Measurements from ENCODE around the gene TSPOAP1. TPM values are rescaled to one million over a fixed set of nuclear protein-coding genes. Genes with fewer than 3 reads are reported as not detected.

The TSPOAP1 gene
- polyA plus RNA-seq, 3 donors, result 34.2 to 41.1 (median 38.8) TPM

GRCh38 chr17:58362368-58363014, 33.9 kb upstream of the TSPOAP1 start:
- no peak for DNase-seq (ENCODE audit: low read depth in 3 of 3, low spot score in 2 of 3)

DNA sequence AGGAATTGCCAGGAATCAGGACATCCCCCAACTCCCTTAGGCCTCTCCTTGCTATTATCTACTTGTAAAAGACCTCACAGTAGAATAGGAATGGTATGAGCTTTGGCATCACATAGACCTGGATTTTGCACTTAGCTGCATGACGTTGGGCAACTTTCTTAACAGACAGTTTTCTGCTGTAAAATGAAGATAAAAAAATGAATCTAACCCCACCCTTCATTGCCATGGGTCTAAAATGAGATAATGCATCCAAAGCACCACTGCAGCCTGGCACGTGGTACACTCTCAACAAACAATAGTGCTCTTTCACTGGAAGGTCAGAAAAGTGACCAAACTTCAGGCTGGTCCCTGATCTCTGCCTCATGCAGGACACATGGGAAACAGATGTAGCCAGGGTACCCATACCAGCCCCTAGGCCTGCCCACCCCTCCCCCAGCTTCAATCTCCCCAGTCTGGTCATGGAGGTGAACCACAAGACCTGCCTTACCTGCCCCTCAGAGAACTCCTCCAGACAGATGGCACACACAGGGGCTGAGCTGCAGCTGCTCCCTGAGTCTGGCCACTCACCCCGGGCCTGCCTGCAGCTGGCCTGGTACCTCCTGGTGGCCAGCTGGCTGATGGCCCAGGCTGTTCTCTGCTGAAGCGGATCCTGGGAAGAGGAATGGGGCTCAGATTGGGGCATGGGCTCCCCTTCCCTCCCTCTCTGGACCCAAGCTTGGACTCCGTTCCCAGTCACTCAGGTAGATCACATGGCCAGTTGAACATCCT, 31.9 kb upstream of the TSPOAP1 start:
- no peak for DNase-seq (ENCODE audit: low read depth in 3 of 3, low spot score in 2 of 3)

- no peak for DNase-seq (ENCODE audit: low read depth in 3 of 3, low spot score in 2 of 3)
Observed at GRCh38 chr17:58358408-58359172, 30.0 kb upstream of the TSPOAP1 start.

DNA sequence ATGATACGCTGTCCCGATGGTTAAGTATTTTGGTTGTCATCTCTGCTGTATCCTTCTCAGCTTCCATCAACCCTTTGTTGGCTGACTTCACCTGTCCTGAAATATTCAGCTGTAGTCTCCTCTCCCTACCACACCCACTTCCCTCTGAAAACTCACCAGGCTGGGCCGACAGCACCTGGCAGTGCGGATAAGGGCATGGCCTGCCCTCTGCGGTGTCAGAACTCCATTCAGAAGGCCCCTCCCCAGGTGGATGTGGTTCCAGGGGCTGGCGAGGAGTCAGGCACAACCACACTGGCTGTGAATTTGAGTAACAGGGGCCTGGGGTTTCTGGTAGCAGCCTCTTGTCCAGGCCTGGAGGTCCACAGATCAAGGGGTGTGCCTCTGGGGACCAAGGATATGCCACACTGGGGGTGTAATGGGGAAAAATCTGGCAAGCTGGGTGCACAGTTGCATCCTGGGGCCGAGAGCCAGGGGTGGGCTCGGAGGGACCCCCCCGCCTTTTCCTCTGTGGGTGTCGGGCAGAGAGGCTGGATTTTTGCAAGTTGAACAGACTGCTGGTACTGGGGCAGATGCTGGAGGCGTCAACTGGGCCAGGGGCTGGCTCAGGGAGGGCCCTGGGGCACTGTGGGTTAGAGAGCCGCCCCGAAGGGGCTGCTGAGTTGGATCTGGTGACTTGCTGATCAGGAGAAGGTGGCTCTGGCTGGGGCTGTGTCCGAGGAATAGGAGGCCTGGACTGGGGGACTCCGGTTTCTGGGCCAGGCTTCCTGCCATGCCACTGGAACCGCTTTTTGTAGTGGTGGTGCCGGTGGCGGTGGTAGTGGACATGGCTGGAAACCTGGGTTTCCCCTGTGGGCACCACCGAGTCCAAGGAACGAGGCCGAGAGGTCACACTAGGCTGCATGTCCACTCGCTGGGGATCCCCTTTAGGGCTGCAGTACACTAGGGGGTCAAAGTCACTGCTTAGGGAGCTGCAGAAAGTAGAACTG, 29.0 kb upstream of the TSPOAP1 start:
- DNase-seq (ENCODE audit: low read depth in 3 of 3, low spot score in 2 of 3), result no peak

GRCh38 chr17:58356231-58356630, 27.6 kb upstream of the TSPOAP1 start:
- no peak for DNase-seq (ENCODE audit: low read depth in 3 of 3, low spot score in 2 of 3)

- no peak for DNase-seq (ENCODE audit: low read depth in 3 of 3, low spot score in 2 of 3)
Observed at GRCh38 chr17:58354541-58355216, 26.1 kb upstream of the TSPOAP1 start.

GRCh38 chr17:58353389-58353825, 24.8 kb upstream of the TSPOAP1 start:
- DNase-seq (ENCODE audit: low read depth in 3 of 3, low spot score in 2 of 3), result no peak

- no peak for DNase-seq (ENCODE audit: low read depth in 3 of 3, low spot score in 2 of 3)
Observed at GRCh38 chr17:58352596-58353388, 24.2 kb upstream of the TSPOAP1 start.

GRCh38 chr17:58351831-58352595, 23.4 kb upstream of the TSPOAP1 start, which contains the start of gene SUPT4H1:
TSS of gene SUPT4H1 (minus strand) at chr17:58352201. CDS start at chr17:58352135, 66 bp downstream.
- peak; percentile 82 to 88 (median 86) for DNase-seq (ENCODE audit: low read depth in 3 of 3, low spot score in 2 of 3)

DNA sequence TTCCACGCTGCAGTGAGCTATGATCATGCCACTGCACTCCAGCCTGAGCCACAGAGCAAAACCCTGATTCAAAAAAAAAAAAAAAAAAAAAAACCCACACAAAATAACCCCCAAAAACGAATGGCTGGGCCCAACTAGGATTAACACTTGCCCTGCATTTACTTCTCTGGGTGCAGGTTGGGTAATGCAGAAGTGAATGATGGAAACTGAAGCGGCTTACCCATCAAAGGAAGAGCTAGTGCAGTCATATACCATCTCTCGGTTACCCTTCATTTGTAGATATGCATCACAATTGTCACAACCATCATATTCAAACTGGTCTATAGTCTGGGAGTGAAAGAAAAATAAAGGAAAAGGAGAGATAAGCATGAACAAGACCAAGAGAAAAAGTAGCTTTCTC, 22.6 kb upstream of the TSPOAP1 start:
- no peak for DNase-seq (ENCODE audit: low read depth in 3 of 3, low spot score in 2 of 3)

- no peak for DNase-seq (ENCODE audit: low read depth in 3 of 3, low spot score in 2 of 3)
Observed at GRCh38 chr17:58348038-58348437, 19.4 kb upstream of the TSPOAP1 start.

- DNase-seq (ENCODE audit: low read depth in 3 of 3, low spot score in 2 of 3), result no peak
Observed at GRCh38 chr17:58345500-58345899, 16.9 kb upstream of the TSPOAP1 start.

GRCh38 chr17:58344791-58345157, 16.2 kb upstream of the TSPOAP1 start:
- DNase-seq (ENCODE audit: low read depth in 3 of 3, low spot score in 2 of 3), result no peak

- DNase-seq (ENCODE audit: low read depth in 3 of 3, low spot score in 2 of 3), result no peak
Observed at GRCh38 chr17:58344047-58344790, 15.6 kb upstream of the TSPOAP1 start.

- DNase-seq (ENCODE audit: low read depth in 3 of 3, low spot score in 2 of 3), result no peak
Observed at GRCh38 chr17:58343131-58343530, 14.5 kb upstream of the TSPOAP1 start.

- DNase-seq (ENCODE audit: low read depth in 3 of 3, low spot score in 2 of 3), result no peak
Observed at GRCh38 chr17:58341861-58342475, 13.4 kb upstream of the TSPOAP1 start.

All from right renal cortex interstitium (tissue), 3 donors.